Right renal pelvis (tissue), 4 donors: Measurements from ENCODE around the gene TBC1D22A. TPM values are rescaled to one million over a fixed set of nuclear protein-coding genes. Genes with fewer than 3 reads are reported as not detected.

Experiments
- DNase-seq, 4 donors: peaks; one replicate each; pipeline ENCODE4 v3.0.0-alpha.2; 2013; ENCODE audit warnings: low read depth in 4 of 4, low spot score in 3 of 4, missing footprints in 1 of 4
- polyA plus RNA-seq, 4 donors: library from polyadenylated mRNA; unstranded; fragments of 120-200 nt; gene quantifications; one replicate each; pipeline ENCODE4 v1.2.1, GENCODE V29; 2013; ENCODE audit not compliant: insufficient read length in 4 of 4

The TBC1D22A gene
- polyA plus RNA-seq, 4 donors: 17.8 to 19.7 (median 18.2) TPM

GRCh38 chr22:46917771-46918101 lies 155.3 kb downstream of the TBC1D22A start:
- DNase-seq: no peak

GRCh38 chr22:46918197-46918596 lies 155.7 kb downstream of the TBC1D22A start:
- no peak for DNase-seq

- no peak for DNase-seq
These were observed 159.6 kb downstream of the TBC1D22A start for GRCh38 chr22:46922037-46922436.

- DNase-seq: no peak
These were observed 160.9 kb downstream of the TBC1D22A start for GRCh38 chr22:46923394-46923793.

GRCh38 chr22:46925818-46926217 lies 163.4 kb downstream of the TBC1D22A start:
- DNase-seq: no peak

- DNase-seq: no peak
These were observed 166.7 kb downstream of the TBC1D22A start for GRCh38 chr22:46929046-46929709.

DNA sequence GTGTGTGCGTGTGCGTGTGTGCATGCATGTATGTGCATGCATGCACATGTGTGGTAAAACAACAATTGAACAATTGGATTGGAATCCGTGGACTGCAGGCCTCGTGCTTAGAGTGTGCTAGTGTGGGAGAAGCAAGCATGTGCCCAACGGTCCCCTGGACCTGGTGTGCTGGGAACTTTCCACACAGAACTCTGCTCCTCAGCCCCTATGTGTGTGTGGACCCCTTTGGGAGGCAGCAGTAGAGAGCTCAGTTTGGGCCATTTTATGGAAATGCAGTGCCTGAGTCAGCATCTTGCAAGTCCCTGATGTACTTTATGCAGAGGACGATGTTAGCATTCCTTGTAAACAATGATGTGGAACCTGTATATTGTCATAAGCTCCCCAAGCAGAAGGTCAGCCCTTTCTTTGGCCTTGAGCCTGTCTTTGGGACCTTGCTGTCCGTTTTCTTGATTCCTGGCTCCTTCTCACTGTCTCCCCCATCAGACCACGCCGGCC lies 167.3 kb downstream of the TBC1D22A start:
- DNase-seq: no peak

DNA sequence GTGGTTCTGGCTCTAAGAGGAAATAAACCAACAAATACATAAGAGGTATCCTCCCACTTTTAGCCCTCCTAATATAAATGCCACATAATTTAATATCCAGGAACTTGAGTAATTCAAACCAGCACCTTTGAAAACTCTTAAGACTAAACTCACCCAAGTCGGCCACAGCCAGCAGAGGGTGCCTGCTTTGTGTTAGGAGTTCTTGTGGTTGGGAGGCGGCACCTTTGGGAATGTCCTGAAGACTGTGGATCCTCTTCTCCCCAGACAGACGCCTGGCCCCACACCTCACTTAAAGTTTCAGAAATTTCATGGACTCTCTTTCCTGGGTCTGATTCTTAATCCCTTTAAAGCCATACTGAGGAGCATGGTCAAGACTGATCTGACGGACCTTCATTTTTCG lies 169.0 kb downstream of the TBC1D22A start:
- DNase-seq: no peak

- DNase-seq: no peak
These were observed 169.4 kb downstream of the TBC1D22A start for GRCh38 chr22:46931881-46932280.

GRCh38 chr22:46933040-46933930 lies 170.8 kb downstream of the TBC1D22A start:
- DNase-seq: no peak

GRCh38 chr22:46934172-46934745 lies 171.8 kb downstream of the TBC1D22A start:
- DNase-seq: no peak

GRCh38 chr22:46934746-46935491 lies 172.5 kb downstream of the TBC1D22A start:
- no peak for DNase-seq

DNA sequence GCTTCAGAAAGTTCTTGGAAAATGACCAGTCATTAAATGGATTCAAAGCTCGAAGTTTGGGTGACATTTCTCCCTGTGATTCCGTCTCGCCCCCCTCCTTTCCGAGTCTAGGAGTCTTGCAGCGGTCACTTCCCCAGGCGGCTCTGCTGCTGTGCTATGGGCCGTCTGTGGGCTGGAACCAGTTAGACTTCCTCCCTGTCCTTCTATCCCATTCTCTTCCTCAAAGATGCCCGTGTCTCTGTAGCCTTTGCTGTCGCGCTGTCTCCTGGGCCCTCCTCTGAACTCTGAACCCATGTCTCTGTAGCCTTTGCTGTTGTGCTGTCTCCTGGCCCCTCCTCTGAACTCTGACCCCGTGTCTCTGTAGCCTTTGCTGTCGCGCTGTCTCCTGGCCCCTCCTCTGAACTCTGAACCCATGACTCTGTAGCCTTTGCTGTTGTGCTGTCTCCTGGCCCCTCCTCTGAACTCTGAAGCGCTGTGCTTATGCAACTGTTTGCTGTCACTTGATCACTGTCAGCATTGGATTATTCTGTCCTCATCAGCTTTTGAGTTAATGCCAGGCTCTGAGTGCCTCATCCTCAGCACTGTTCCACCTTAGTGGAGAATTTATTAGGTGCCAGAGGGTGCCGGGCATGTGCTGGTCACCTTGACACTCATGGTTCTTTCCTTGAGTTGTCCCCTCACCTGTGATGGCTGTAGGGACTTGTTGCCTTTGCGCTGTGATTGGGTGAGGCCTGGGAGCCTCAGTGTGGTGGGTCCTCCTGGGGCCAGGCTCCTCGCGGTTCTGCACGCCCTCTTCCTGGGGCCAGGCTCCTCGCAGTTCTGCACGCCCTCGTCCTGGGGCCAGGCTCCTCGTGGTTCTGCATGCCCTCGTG lies 173.3 kb downstream of the TBC1D22A start:
- DNase-seq: no peak

GRCh38 chr22:46936378-46936903 lies 174.0 kb downstream of the TBC1D22A start:
- no peak for DNase-seq

DNA sequence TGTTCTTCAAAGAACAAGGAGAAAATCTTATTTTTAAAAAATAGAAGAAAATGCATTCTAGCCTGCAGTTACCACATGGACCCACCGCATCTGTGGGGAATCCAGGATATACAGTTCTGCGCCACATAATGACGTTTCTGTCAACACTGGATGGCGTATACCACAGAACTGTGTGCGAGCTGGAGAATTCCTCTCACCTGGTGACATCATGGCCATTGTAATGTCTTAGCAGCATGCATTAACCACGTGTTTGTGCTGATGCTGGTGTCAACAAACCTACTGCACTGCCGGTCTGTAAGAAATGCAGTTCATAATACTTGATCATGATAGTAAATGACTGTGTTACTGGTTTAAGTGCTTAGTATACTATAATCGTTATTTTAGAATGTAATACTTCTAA lies 174.7 kb downstream of the TBC1D22A start:
- no peak for DNase-seq

DNA sequence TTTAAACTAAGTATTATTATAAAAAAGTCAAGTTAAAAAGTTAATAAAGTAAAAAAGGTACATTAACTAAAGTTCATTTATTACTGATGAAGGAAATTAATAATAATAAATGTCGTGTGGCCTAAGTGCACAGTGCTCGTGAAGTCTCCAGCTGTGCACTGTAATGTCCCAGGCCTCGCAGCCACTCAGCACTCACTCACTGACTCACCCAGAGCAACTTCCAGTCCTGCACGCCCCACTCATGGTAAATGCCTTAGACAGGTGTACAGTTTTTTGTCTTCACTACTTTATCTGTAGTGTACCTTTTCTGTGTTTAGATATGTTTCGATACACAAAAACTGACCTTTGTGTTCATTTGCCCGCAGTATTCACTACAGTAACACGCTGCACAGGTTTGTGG lies 175.5 kb downstream of the TBC1D22A start:
- no peak for DNase-seq

GRCh38 chr22:46941968-46942798 lies 179.7 kb downstream of the TBC1D22A start:
- DNase-seq: no peak
